NCI-H82 (cell line): ENCODE results near the gene PPIC.
A peak's percentile ranks its signal among the peaks of the same experiment; 100 is the strongest.

ENCODE experiments used
- DNase-seq: peaks from one replicate; lab custom pipeline; 2025; lab: John Stamatoyannopoulos, UW

The PPIC gene

GRCh38 chr5:123036391-123037103 is at the start of gene PPIC:
PPIC (minus strand) TSS chr5:123036725; CDS start chr5:123036625, 100 bp downstream.
- DNase-seq = peak; percentile 74

- no peak for DNase-seq
Measured at GRCh38 chr5:123085638-123086286, 49.2 kb upstream of the PPIC start.

GRCh38 chr5:123084730-123085605 is 48.4 kb upstream of the PPIC start:
- no peak for DNase-seq

- DNase-seq = peak; percentile 30
Measured at GRCh38 chr5:123083298-123083697, 46.8 kb upstream of the PPIC start.

GRCh38 chr5:123080215-123080614 is 43.7 kb upstream of the PPIC start:
- DNase-seq = no peak

GRCh38 chr5:123075521-123076163 is 39.1 kb upstream of the PPIC start:
- DNase-seq = no peak

GRCh38 chr5:123068368-123068938 is 31.9 kb upstream of the PPIC start:
- no peak for DNase-seq

GRCh38 chr5:123066016-123066415 is 29.5 kb upstream of the PPIC start:
- DNase-seq = no peak

GRCh38 chr5:123059455-123059854 is 22.9 kb upstream of the PPIC start:
- no peak for DNase-seq

- DNase-seq = no peak
Measured at GRCh38 chr5:123051206-123051605, 14.7 kb upstream of the PPIC start.

GRCh38 chr5:123047706-123048105 is 11.2 kb upstream of the PPIC start:
- DNase-seq = no peak

GRCh38 chr5:123046222-123046621 is 9.7 kb upstream of the PPIC start:
- DNase-seq = no peak

- DNase-seq = no peak
Measured at GRCh38 chr5:123044926-123045617, 8.5 kb upstream of the PPIC start.

- DNase-seq = no peak
Measured at GRCh38 chr5:123039673-123040072, 3.1 kb upstream of the PPIC start.

- no peak for DNase-seq
Measured at GRCh38 chr5:123037104-123037418, 536 bp upstream of the PPIC start.

- DNase-seq = peak; percentile 31
Measured at GRCh38 chr5:123035918-123036390, 571 bp downstream of the PPIC start.

GRCh38 chr5:123035360-123035917 is 1.1 kb downstream of the PPIC start:
- DNase-seq = peak; percentile 65

- DNase-seq = no peak
Measured at GRCh38 chr5:123033157-123033671, 3.3 kb downstream of the PPIC start.

GRCh38 chr5:123028222-123028621 is 8.3 kb downstream of the PPIC start:
- DNase-seq = no peak

GRCh38 chr5:123014689-123015088 is 21.8 kb downstream of the PPIC start:
- DNase-seq = no peak

- DNase-seq = no peak
Measured at GRCh38 chr5:123012321-123012720, 24.2 kb downstream of the PPIC start.
